ENCODE results near the gene PARD3B. TPM values are rescaled to one million over a fixed set of nuclear protein-coding genes. Genes with fewer than 3 reads are reported as not detected.

The PARD3B gene
- total and polyA plus RNA-seq, 2 donors (not counting 1 experiment from before 2014, with no cell fraction given), result 7.4 to 20.6 TPM

GRCh38 chr2:205338156-205338555 lies 792.9 kb downstream of the PARD3B start:
- no peak overlapping the region for H3K4me2 ChIP-seq (ENCODE audit: extremely low read depth, insufficient read depth, low read length)
- DNase-seq (ENCODE audit: low read depth in 2 of 2), result no peak
- no peaks in the 10 kb centered on the region for H4K20me1 ChIP-seq (ENCODE audit: control insufficient read depth, extremely low read depth, insufficient read depth, low read length)
- H2AFZ ChIP-seq (ENCODE audit: low read length), result no peak overlapping the region
- H3K27me3 ChIP-seq (ENCODE audit: control insufficient read depth, insufficient read depth, low read length), result no peaks in the 10 kb centered on the region
- TF ChIP-seq CTCF (conservative IDR thresholded peaks at IDR 0.05 in 1 of 2, IDR thresholded peaks at IDR 0.05 in 1 of 2; ENCODE audit: low read depth in 1 of 2, low read length in 2 of 2), result no peak
- TF ChIP-seq EZH2 (IDR thresholded peaks at IDR 0.05; ENCODE audit: low read length, missing control alignments), result no peak
- no peak overlapping the region for H3K27ac ChIP-seq (ENCODE audit: insufficient read depth, low read length)
- no peak overlapping the region for H3K9ac ChIP-seq (ENCODE audit: insufficient read depth, low read length)
- H3K4me1 ChIP-seq (ENCODE audit: control insufficient read depth, extremely low read depth, insufficient read depth, low read length), result no peaks in the 10 kb centered on the region
- H3K9me3 ChIP-seq (ENCODE audit: control insufficient read depth, insufficient read depth, low read depth, low read length), result no peaks in the 10 kb centered on the region
- H3K4me3 ChIP-seq (replicated peaks in 1 of 4; ENCODE audit: control extremely low read depth in 1 of 4, insufficient read depth in 1 of 4, low read depth in 3 of 4, low read length in 4 of 4), result no peak overlapping the region
- no peaks in the 10 kb centered on the region for H3K79me2 ChIP-seq (ENCODE audit: control insufficient read depth, insufficient read depth, low read length)
- no peaks in the 10 kb centered on the region for H3K36me3 ChIP-seq (ENCODE audit: control insufficient read depth, insufficient read depth, low read length)

- no peak overlapping the region for H3K4me3 ChIP-seq (replicated peaks in 1 of 4; ENCODE audit: control extremely low read depth in 1 of 4, insufficient read depth in 1 of 4, low read depth in 3 of 4, low read length in 4 of 4)
- TF ChIP-seq EZH2 (IDR thresholded peaks at IDR 0.05; ENCODE audit: low read length, missing control alignments) (no peak), CTCF (conservative IDR thresholded peaks at IDR 0.05 in 1 of 2, IDR thresholded peaks at IDR 0.05 in 1 of 2; ENCODE audit: low read depth in 1 of 2, low read length in 2 of 2) (no peak)
Observed at GRCh38 chr2:205343103-205343502, 797.8 kb downstream of the PARD3B start.

GRCh38 chr2:205346649-205347048 lies 801.4 kb downstream of the PARD3B start:
- TF ChIP-seq CTCF (conservative IDR thresholded peaks at IDR 0.05 in 1 of 2, IDR thresholded peaks at IDR 0.05 in 1 of 2; ENCODE audit: low read depth in 1 of 2, low read length in 2 of 2) (no peak), EZH2 (IDR thresholded peaks at IDR 0.05; ENCODE audit: low read length, missing control alignments) (no peak)
- H3K27me3 ChIP-seq (ENCODE audit: control insufficient read depth, insufficient read depth, low read length), result no peaks in the 10 kb centered on the region
- no peak overlapping the region for H3K9ac ChIP-seq (ENCODE audit: insufficient read depth, low read length)
- no peaks in the 10 kb centered on the region for H4K20me1 ChIP-seq (ENCODE audit: control insufficient read depth, extremely low read depth, insufficient read depth, low read length)
- H2AFZ ChIP-seq (ENCODE audit: low read length), result no peak overlapping the region
- no peak overlapping the region for H3K4me3 ChIP-seq (replicated peaks in 1 of 4; ENCODE audit: control extremely low read depth in 1 of 4, insufficient read depth in 1 of 4, low read depth in 3 of 4, low read length in 4 of 4)
- H3K4me1 ChIP-seq (ENCODE audit: control insufficient read depth, extremely low read depth, insufficient read depth, low read length), result no peaks in the 10 kb centered on the region
- no peaks in the 10 kb centered on the region for H3K36me3 ChIP-seq (ENCODE audit: control insufficient read depth, insufficient read depth, low read length)
- no peak for DNase-seq (ENCODE audit: low read depth in 2 of 2)
- H3K4me2 ChIP-seq (ENCODE audit: extremely low read depth, insufficient read depth, low read length), result no peak overlapping the region
- no peaks in the 10 kb centered on the region for H3K79me2 ChIP-seq (ENCODE audit: control insufficient read depth, insufficient read depth, low read length)
- H3K27ac ChIP-seq (ENCODE audit: insufficient read depth, low read length), result no peak overlapping the region
- no peaks in the 10 kb centered on the region for H3K9me3 ChIP-seq (ENCODE audit: control insufficient read depth, insufficient read depth, low read depth, low read length)

More at GRCh38 chr2:205343103-205343502, 797.8 kb downstream of the PARD3B start:
- H3K9me3 ChIP-seq (ENCODE audit: control insufficient read depth, insufficient read depth, low read depth, low read length), result no peaks in the 10 kb centered on the region
- no peak overlapping the region for H2AFZ ChIP-seq (ENCODE audit: low read length)
- H4K20me1 ChIP-seq (ENCODE audit: control insufficient read depth, extremely low read depth, insufficient read depth, low read length), result no peaks in the 10 kb centered on the region
- H3K9ac ChIP-seq (ENCODE audit: insufficient read depth, low read length), result no peak overlapping the region
- H3K27me3 ChIP-seq (ENCODE audit: control insufficient read depth, insufficient read depth, low read length), result no peaks in the 10 kb centered on the region
- H3K4me2 ChIP-seq (ENCODE audit: extremely low read depth, insufficient read depth, low read length), result no peak overlapping the region
- DNase-seq (ENCODE audit: low read depth in 2 of 2), result no peak
- H3K4me1 ChIP-seq (ENCODE audit: control insufficient read depth, extremely low read depth, insufficient read depth, low read length), result no peaks in the 10 kb centered on the region
- no peaks in the 10 kb centered on the region for H3K79me2 ChIP-seq (ENCODE audit: control insufficient read depth, insufficient read depth, low read length)
- no peaks in the 10 kb centered on the region for H3K36me3 ChIP-seq (ENCODE audit: control insufficient read depth, insufficient read depth, low read length)
- H3K27ac ChIP-seq (ENCODE audit: insufficient read depth, low read length), result no peak overlapping the region

All from fibroblast of lung (primary cell).